ENCODE results near the gene CCDC24.

DNA sequence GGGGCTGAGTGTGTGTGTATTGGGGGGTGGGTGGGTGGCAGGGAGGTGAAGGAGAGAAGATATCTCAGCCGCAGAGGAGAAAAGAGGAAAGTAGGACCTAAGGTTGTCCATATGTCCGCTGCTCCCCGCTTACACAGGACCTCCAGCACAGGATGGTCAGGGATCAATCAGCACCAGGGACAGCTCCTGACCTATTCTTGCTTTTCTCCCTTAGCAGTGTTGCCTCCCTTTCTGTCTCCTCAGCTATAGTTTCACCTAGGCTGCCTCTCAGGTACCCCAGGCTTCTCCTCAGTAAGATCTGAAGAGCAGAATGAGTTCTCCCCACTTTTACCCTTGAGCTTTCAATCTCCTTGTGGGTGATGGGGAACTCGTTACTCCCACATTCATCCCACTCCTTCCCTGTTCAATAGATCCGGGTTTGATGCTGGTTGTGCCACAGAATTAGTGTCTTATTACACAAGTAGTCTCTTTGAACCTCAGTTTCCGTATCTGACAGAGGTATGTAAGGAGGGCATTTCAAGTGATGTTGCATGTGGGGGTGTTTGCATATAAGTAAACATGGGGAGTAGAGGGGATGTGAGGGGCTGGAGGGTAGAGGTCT lies 23.0 kb upstream of the CCDC24 start:
- TF ChIP-seq, protein P1, sequence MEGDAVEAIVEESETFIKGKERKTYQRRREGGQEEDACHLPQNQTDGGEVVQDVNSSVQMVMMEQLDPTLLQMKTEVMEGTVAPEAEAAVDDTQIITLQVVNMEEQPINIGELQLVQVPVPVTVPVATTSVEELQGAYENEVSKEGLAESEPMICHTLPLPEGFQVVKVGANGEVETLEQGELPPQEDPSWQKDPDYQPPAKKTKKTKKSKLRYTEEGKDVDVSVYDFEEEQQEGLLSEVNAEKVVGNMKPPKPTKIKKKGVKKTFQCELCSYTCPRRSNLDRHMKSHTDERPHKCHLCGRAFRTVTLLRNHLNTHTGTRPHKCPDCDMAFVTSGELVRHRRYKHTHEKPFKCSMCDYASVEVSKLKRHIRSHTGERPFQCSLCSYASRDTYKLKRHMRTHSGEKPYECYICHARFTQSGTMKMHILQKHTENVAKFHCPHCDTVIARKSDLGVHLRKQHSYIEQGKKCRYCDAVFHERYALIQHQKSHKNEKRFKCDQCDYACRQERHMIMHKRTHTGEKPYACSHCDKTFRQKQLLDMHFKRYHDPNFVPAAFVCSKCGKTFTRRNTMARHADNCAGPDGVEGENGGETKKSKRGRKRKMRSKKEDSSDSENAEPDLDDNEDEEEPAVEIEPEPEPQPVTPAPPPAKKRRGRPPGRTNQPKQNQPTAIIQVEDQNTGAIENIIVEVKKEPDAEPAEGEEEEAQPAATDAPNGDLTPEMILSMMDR (IDR thresholded peaks at IDR 0.05), result no peak
- TF ChIP-seq EZH2phosphoT487 (IDR thresholded peaks at IDR 0.05) (no peak), EZH2 (IDR thresholded peaks at IDR 0.05) (no peak)
